ENCODE data around the gene ZNF350. TPM values are rescaled to one million over a fixed set of nuclear protein-coding genes. Genes with fewer than 3 reads are reported as not detected.

ZNF350 gene
- total and polyA plus RNA-seq, 2 of the 13 experiments (the other 11 are each of a cell fraction or from before 2014, with no cell fraction given), result 3.7 to 6.9 TPM

- TF ChIP-seq KDM3A (CRISPR knock-in tag; IDR thresholded peaks at IDR 0.05; ENCODE audit: low read depth), result peak; percentile 39; the same call in 1 of the 2 replicates
- TF ChIP-seq, protein P1, sequence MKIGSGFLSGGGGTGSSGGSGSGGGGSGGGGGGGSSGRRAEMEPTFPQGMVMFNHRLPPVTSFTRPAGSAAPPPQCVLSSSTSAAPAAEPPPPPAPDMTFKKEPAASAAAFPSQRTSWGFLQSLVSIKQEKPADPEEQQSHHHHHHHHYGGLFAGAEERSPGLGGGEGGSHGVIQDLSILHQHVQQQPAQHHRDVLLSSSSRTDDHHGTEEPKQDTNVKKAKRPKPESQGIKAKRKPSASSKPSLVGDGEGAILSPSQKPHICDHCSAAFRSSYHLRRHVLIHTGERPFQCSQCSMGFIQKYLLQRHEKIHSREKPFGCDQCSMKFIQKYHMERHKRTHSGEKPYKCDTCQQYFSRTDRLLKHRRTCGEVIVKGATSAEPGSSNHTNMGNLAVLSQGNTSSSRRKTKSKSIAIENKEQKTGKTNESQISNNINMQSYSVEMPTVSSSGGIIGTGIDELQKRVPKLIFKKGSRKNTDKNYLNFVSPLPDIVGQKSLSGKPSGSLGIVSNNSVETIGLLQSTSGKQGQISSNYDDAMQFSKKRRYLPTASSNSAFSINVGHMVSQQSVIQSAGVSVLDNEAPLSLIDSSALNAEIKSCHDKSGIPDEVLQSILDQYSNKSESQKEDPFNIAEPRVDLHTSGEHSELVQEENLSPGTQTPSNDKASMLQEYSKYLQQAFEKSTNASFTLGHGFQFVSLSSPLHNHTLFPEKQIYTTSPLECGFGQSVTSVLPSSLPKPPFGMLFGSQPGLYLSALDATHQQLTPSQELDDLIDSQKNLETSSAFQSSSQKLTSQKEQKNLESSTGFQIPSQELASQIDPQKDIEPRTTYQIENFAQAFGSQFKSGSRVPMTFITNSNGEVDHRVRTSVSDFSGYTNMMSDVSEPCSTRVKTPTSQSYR (CRISPR knock-in tag; IDR thresholded peaks at IDR 0.05; ENCODE audit: borderline replicate concordance), result no peak
- TF ChIP-seq ZNF263 (CRISPR knock-in tag; IDR thresholded peaks at IDR 0.05), result no peak
- TF ChIP-seq KDM1A (CRISPR knock-in tag; IDR thresholded peaks at IDR 0.05), result no peak
- 0 out of 2 replicates have a peak, but pooled peaks have one; percentile 31 for TF ChIP-seq ZNF124 (CRISPR knock-in tag; IDR thresholded peaks at IDR 0.05)
- no peak for TF ChIP-seq ZNF18 (CRISPR knock-in tag; IDR thresholded peaks at IDR 0.05; ENCODE audit: insufficient replicate concordance)
- TF ChIP-seq FOXM1 (CRISPR knock-in tag; IDR thresholded peaks at IDR 0.05), result no peak
- no peak for TF ChIP-seq HNRNPUL1 (IDR thresholded peaks at IDR 0.05; ENCODE audit: low read depth, low read length)
- no peak for TF ChIP-seq ZNF10 (CRISPR knock-in tag; IDR thresholded peaks at IDR 0.05; ENCODE audit: borderline replicate concordance, low read depth)
- TF ChIP-seq YY1 (IDR thresholded peaks at IDR 0.05; ENCODE audit: insufficient read depth, insufficient replicate concordance, low read depth, low read length), result peak; percentile 100
- TF ChIP-seq FLYWCH1 (CRISPR knock-in tag; IDR thresholded peaks at IDR 0.05), result no peak
- TF ChIP-seq THAP11 (CRISPR knock-in tag; IDR thresholded peaks at IDR 0.05), result peak; percentile 81
- 0 out of 2 replicates have a peak, but pooled peaks have one; percentile 61 for TF ChIP-seq RELA (CRISPR knock-in tag; IDR thresholded peaks at IDR 0.05)
- TF ChIP-seq, protein P2, sequence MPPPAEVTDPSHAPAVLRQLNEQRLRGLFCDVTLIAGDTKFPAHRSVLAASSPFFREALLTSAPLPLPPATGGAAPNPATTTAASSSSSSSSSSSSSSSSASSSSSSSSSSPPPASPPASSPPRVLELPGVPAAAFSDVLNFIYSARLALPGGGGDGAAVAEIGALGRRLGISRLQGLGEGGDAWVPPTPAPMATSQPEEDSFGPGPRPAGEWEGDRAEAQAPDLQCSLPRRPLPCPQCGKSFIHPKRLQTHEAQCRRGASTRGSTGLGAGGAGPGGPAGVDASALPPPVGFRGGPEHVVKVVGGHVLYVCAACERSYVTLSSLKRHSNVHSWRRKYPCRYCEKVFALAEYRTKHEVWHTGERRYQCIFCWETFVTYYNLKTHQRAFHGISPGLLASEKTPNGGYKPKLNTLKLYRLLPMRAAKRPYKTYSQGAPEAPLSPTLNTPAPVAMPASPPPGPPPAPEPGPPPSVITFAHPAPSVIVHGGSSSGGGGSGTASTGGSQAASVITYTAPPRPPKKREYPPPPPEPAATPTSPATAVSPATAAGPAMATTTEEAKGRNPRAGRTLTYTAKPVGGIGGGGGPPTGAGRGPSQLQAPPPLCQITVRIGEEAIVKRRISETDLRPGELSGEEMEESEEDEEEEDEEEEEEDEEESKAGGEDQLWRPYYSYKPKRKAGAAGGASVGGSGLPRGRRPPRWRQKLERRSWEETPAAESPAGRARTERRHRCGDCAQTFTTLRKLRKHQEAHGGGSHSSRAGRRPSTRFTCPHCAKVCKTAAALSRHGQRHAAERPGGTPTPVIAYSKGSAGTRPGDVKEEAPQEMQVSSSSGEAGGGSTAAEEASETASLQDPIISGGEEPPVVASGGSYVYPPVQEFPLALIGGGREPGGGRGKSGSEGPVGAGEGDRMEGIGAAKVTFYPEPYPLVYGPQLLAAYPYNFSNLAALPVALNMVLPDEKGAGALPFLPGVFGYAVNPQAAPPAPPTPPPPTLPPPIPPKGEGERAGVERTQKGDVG (CRISPR knock-in tag; IDR thresholded peaks at IDR 0.05; ENCODE audit: borderline replicate concordance), result no peak; the same call in 1 of the 2 replicates
- no peak; the same call in 1 of the 2 replicates for TF ChIP-seq GTF3A (CRISPR knock-in tag; conservative IDR thresholded peaks at IDR 0.05)
- peak; percentile 76; the same call in 1 of the 2 replicates for TF ChIP-seq ZFP82 (CRISPR knock-in tag; IDR thresholded peaks at IDR 0.05; ENCODE audit: borderline replicate concordance)
- no peak for TF ChIP-seq PREB (CRISPR knock-in tag; IDR thresholded peaks at IDR 0.05)
- peak; percentile 82; the same call in 1 of the 2 replicates for TF ChIP-seq ZFP36L1 (CRISPR knock-in tag; IDR thresholded peaks at IDR 0.05)
- TF ChIP-seq ZBTB43 (CRISPR knock-in tag; conservative IDR thresholded peaks at IDR 0.05), result no peak
Observed at GRCh38 chr19:52007806-52008557, 21.3 kb upstream of the ZNF350 start, which contains the start of gene ZNF615 (continued).

Measured in HepG2 (cell line).